ENCODE measurements around the gene UFL1. TPM values are rescaled to one million over a fixed set of nuclear protein-coding genes. Genes with fewer than 3 reads are reported as not detected.
"Not testable (repeated sequence)": the region's sequence is repeated elsewhere in the genome, so short reads cannot be mapped to it uniquely, and the experiment has no call there.

The UFL1 gene
- total RNA-seq (10 to 100 TPM; 20.0 to 31.7 (median 24.3) TPM), polyA plus RNA-seq (10 to 100 TPM; 15.6 to 22.4 TPM)
- long read RNA-seq, donor 1, full-length matches to known transcripts = 2 of 144 reads
- long read RNA-seq, donor 1, partial matches to known transcripts = 129 of 144 reads
- long read RNA-seq, donor 1, other reads (novel, unspliced or antisense) = 13 of 144 reads
- long read RNA-seq, donor 2, partial matches to known transcripts = 5 of 5 reads
- long read RNA-seq, donor 2, other reads (novel, unspliced or antisense) = 0 of 5 reads
- long read RNA-seq, donor 3, full-length matches to known transcripts = 24 of 34 reads
- long read RNA-seq, donor 3, partial matches to known transcripts = 6 of 34 reads
- long read RNA-seq, donor 3, other reads (novel, unspliced or antisense) = 4 of 34 reads

- no peaks in the 10 kb centered on the region for H3K36me3 ChIP-seq
- WGBS, 3 donors = 0% methylated on average over 61 to 63 of the region's 63 CpGs
- H3K27ac ChIP-seq = peak within 1 kb of the TSS; percentile 84 to 89
- no peaks in the 10 kb centered on the region for H3K9me3 ChIP-seq
- H3K27me3 ChIP-seq = no peaks in the 10 kb centered on the region
- peaks cover 8% of the 10 kb centered on the region for H3K4me1 ChIP-seq (ENCODE audit: insufficient read depth)
- no peak for TF ChIP-seq EP300 (IDR thresholded peaks at IDR 0.05)
- TF ChIP-seq CTCF (IDR thresholded peaks at IDR 0.05) = peak in 2 of 3 donors; percentile 17 to 24
- TF ChIP-seq POLR2A (IDR thresholded peaks at IDR 0.05) = peak; percentile 87
- peak within 1 kb of the TSS; percentile 87 for H3K4me3 ChIP-seq
- intact Hi-C loops (cut with DNase I) = no loop called here
- peak; percentile 92 to 96 (median 93) for DNase-seq
These were observed at the start of gene UFL1 for GRCh38 chr6:96521644-96522464. Gene UFL1 (plus strand): TSS chr6:96521806. CDS start chr6:96521874, 68 bp downstream.

- H3K27ac ChIP-seq; intact Hi-C loops (cut with DNase I); H3K27me3 ChIP-seq; H3K4me3 ChIP-seq; H3K4me1 ChIP-seq (ENCODE audit: insufficient read depth); H3K36me3 ChIP-seq; H3K9me3 ChIP-seq; DNase-seq: not testable (repeated sequence)
- 47 to 54% (median 51%) methylated on average over 2 of the region's 2 CpGs for WGBS, 3 donors
These were observed 49.3 kb upstream of the UFL1 start for GRCh38 chr6:96472291-96472690.

DNA sequence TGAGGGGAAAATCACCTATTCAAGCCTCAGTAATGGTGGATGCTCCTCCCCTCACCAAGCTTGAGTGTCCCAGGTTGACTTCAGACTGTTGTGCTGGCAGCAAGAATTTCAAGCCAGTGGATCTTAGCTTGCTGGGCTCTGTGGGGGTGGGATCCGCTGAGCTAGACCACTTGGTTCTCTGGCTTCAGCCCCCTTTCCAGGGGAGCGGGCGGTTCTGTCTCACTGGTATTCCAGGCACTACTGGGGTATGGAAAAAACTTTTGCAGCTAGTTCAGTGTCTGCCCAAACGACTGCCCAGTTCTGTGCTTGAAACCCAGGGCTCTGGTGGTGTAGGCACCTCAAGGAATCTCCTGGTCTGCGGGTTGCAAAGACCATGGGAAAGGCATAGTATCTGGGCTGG lies 42.9 kb upstream of the UFL1 start:
- H3K36me3 ChIP-seq = no peaks in the 10 kb centered on the region
- WGBS, 3 donors = 85 to 87% (median 87%) methylated on average over 5 of the region's 5 CpGs
- H3K27me3 ChIP-seq = no peaks in the 10 kb centered on the region
- no peak overlapping the region for H3K27ac ChIP-seq
- H3K4me1 ChIP-seq (ENCODE audit: insufficient read depth) = no peaks in the 10 kb centered on the region
- intact Hi-C loops (cut with DNase I) = no loop called here
- no peak for DNase-seq
- no peak overlapping the region for H3K4me3 ChIP-seq
- no peak for TF ChIP-seq EP300 (IDR thresholded peaks at IDR 0.05)
- TF ChIP-seq POLR2A (IDR thresholded peaks at IDR 0.05) = no peak
- TF ChIP-seq CTCF (IDR thresholded peaks at IDR 0.05) = no peak
- no peaks in the 10 kb centered on the region for H3K9me3 ChIP-seq

DNA sequence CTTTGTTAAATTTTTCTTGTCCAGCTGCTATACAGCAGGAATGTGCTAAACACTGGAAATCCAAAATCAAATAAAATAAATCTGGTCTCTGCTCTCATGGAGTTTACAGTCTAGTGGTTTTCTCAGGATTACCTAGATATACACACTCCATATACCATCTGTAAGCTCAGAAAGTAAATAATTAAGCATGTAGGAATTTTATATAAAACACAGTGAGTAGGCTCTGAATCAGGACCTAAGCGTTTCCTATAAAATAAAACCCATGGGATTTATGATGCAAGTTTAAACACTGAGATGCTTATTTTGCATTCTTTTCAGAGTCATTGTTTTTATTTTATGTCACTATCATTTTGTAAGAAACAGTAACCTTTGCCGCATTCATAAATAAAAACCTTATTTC lies 29.7 kb upstream of the UFL1 start:
- 86 to 90% (median 86%) methylated on average over 2 of the region's 2 CpGs for WGBS, 3 donors
- no peaks in the 10 kb centered on the region for H3K4me1 ChIP-seq (ENCODE audit: insufficient read depth)
- H3K27ac ChIP-seq = no peak overlapping the region
- H3K27me3 ChIP-seq = no peaks in the 10 kb centered on the region
- H3K36me3 ChIP-seq = no peaks in the 10 kb centered on the region
- H3K9me3 ChIP-seq = no peaks in the 10 kb centered on the region
- intact Hi-C loops (cut with DNase I) = no loop called here
- no peak overlapping the region for H3K4me3 ChIP-seq
- TF ChIP-seq EP300 (IDR thresholded peaks at IDR 0.05) (no peak), CTCF (IDR thresholded peaks at IDR 0.05) (no peak), POLR2A (IDR thresholded peaks at IDR 0.05) (no peak)
- no peak for DNase-seq
